ENCODE measurements around the gene CRELD1.

- TF ChIP-seq CTCF (IDR thresholded peaks at IDR 0.05) (peak; percentile 56 to 87 (median 82)), POLR2A (IDR thresholded peaks at IDR 0.05) (peak; percentile 38)
Observed at GRCh38 chr3:9946112-9947024, 12.7 kb downstream of the CRELD1 start.

All from ovary (tissue), 3 donors.